ENCODE results near the gene TMEM187. TPM values are rescaled to one million over a fixed set of nuclear protein-coding genes. Genes with fewer than 3 reads are reported as not detected.

Gene TMEM187
- total RNA-seq, 4 donors from 2014 or later = 3.6 to 6.9 (median 6.1) TPM

DNA sequence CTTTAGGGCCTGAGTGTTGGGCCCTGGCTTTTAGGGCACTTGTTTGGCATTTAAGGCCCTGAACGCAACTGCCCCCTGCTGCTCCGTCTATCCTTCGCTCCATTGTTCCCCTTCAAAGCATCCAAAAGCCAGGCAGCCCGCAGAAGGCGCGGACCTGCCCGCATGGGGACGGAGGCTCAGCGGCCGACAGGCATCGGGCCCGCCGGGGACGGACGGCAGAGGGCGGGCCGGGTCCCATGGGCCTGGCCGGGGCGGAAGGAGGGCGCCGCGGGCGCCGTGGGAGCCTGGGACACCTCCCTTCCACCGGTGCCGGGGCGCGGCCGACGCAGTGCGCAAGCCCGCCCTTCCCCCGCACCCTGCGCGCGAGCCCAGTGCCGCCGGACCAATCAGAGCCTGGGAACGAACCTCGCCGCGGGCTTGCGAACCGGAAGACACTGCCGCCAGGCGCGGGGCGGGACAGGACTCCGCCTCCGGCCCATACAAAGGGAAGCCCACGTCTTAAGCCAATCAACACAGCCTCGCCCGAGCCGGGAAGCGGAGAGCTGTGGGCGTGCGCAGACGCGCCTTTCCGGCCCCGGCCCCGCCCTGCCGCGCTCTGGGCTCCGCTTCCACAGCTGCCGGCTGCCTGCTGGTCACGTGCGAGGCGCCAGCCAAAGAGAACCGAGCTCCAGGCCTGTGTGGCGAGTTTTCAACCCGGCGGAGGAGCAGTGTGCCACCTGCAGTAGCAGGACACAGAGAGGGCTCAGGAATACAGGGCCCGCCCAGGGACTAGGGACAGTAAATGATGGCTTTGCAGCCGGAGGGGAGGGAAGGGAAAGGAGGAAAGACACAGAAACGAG, 44.4 kb upstream of the TMEM187 start:
- Histone ChIP-seq H3K27ac (replicated peaks in 1 of 4) (peak overlapping the region; percentile 88 to 97 (median 96)), H3K9me3 (no peaks in the 10 kb centered on the region), H3K27me3 (no peaks in the 10 kb centered on the region), H3K4me1 (peaks cover 34 to 67% (median 47%) of the 10 kb centered on the region in 4 donors), H3K4me3 (peak overlapping the region; percentile 59 to 69 (median 63)), H3K36me3 (peaks cover 0 to 40% (median 32%) of the 10 kb centered on the region in 4 donors)
- DNase-seq (ENCODE audit: extremely low spot score) = peak; percentile 96
- 33% methylated on average over 39 of the region's 76 CpGs for WGBS
- intact Hi-C loops (cut with DNase I) = no loop called here
- TF ChIP-seq EP300 (IDR thresholded peaks at IDR 0.05) (no peak), POLR2AphosphoS5 (IDR thresholded peaks at IDR 0.05) (peak; percentile 84 to 85), POLR2A (IDR thresholded peaks at IDR 0.05; ENCODE audit: low read depth) (peak; percentile 73)
- TF ChIP-seq, protein P1, sequence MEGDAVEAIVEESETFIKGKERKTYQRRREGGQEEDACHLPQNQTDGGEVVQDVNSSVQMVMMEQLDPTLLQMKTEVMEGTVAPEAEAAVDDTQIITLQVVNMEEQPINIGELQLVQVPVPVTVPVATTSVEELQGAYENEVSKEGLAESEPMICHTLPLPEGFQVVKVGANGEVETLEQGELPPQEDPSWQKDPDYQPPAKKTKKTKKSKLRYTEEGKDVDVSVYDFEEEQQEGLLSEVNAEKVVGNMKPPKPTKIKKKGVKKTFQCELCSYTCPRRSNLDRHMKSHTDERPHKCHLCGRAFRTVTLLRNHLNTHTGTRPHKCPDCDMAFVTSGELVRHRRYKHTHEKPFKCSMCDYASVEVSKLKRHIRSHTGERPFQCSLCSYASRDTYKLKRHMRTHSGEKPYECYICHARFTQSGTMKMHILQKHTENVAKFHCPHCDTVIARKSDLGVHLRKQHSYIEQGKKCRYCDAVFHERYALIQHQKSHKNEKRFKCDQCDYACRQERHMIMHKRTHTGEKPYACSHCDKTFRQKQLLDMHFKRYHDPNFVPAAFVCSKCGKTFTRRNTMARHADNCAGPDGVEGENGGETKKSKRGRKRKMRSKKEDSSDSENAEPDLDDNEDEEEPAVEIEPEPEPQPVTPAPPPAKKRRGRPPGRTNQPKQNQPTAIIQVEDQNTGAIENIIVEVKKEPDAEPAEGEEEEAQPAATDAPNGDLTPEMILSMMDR (IDR thresholded peaks at IDR 0.05) = peak; percentile 22 to 32 (median 25)

DNA sequence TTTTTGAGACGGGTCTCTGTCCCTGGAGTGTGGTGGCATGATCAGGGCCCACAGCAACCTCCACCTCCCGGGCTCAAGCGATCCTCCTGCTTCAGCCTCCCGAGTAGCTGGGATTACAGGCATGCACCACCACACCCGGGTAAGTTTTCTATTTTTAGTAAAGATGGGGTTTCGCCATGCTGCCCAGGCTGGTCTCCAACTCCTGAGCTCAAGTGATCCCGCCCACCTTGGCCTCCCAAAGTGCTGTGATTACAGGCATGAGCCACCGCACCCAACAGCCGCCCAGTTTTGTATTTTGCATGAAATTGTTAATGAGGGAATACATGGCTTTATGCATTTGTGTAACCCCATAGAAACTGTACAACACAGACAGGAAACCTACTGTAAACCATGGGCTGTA, 43.7 kb upstream of the TMEM187 start:
- Histone ChIP-seq H3K27ac (replicated peaks in 1 of 4) (peak overlapping the region; percentile 59 to 94 (median 70)), H3K27me3 (no peaks in the 10 kb centered on the region), H3K36me3 (peaks cover 0 to 45% (median 33%) of the 10 kb centered on the region in 4 donors), H3K4me1 (peaks cover 32 to 67% (median 47%) of the 10 kb centered on the region in 4 donors), H3K4me3 (peak overlapping the region in 3 of 4 donors; percentile 46 to 61 (median 59)), H3K9me3 (no peaks in the 10 kb centered on the region)
- no peak for DNase-seq (ENCODE audit: extremely low spot score)
- intact Hi-C loops (cut with DNase I) = no loop called here
- no peak for TF ChIP-seq EP300 (IDR thresholded peaks at IDR 0.05)
- TF ChIP-seq POLR2A (IDR thresholded peaks at IDR 0.05; ENCODE audit: low read depth) = no peak
- TF ChIP-seq POLR2AphosphoS5 (IDR thresholded peaks at IDR 0.05) = no peak
- TF ChIP-seq, protein P1 (IDR thresholded peaks at IDR 0.05) = no peak
- 68% methylated on average over 9 of the region's 9 CpGs for WGBS

DNA sequence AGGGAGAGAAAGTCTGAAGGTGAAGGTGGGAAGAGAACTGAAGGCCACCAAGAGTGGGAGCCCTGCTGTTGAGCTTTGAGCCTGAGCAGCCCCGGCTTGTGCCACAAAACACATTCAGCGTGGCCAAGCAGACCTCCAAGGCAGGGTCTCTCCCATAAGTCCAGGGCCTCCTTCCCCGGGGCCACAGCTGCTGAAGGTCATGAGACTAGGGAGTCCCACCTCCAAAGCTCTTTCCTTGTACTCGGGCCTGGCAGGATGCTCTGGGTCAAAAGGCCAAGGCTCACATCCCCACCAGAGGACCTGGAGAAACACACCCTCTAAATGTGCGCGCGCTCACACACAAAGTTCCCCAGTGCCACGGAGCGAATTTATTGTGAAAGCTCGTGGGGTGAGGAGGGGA, 43.0 kb upstream of the TMEM187 start:
- Histone ChIP-seq H3K36me3 (peaks cover 0 to 45% (median 33%) of the 10 kb centered on the region in 4 donors), H3K9me3 (no peaks in the 10 kb centered on the region), H3K27me3 (no peaks in the 10 kb centered on the region), H3K4me3 (no peak overlapping the region), H3K27ac (replicated peaks in 1 of 4) (peak overlapping the region in 3 of 4 donors; percentile 30 to 94 (median 68)), H3K4me1 (peaks cover 37 to 66% (median 45%) of the 10 kb centered on the region in 4 donors)
- DNase-seq (ENCODE audit: extremely low spot score) = no peak
- 78% methylated on average over 10 of the region's 10 CpGs for WGBS
- TF ChIP-seq EP300 (IDR thresholded peaks at IDR 0.05) (no peak), POLR2AphosphoS5 (IDR thresholded peaks at IDR 0.05) (no peak), POLR2A (IDR thresholded peaks at IDR 0.05; ENCODE audit: low read depth) (no peak)
- TF ChIP-seq, protein P1 (IDR thresholded peaks at IDR 0.05) = no peak
- intact Hi-C loops (cut with DNase I) = no loop called here

DNA sequence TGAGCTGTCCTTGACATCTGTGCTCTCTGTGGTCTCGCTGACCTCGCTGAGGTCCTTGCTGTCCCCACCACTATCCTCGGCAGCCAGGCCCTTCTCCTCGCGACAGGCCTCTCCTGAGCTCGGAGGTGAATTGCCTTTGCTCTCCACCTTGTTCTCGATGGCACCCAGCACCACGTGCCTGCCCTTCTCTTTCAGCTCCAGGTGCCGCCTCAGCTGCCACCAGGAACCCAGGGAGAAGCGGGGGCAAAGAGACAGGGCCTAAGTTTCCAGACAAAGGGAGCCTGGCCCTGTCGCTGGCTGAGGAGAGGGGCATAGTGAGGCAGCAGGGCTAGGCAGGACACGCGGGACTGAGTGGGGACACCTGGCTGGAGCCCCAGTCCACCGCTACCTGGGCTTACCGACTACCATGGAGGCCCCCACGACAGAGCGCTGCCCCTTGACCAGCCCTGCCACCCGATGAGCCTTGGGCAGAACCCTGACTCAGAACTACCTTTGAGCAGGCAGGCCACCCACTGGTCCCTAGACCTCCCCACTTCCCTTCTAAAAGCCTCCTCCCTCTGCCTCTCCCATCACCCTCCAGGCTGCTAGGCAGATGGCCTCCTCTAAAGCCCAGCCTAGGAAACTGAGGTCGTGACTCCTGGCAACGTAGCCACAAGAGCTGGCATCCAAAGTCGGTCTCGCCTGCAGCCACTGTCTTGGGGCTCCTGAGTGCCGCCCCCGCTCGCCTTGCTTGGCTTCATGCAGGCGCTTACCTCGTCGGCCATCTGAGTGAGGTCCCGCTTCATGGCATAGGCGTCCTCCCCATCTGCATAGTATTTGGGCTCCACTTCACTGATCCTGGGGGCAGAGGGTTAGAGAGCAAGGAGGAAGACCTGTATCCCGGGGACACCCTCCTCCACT, 42.3 kb upstream of the TMEM187 start:
- H3K4me3 ChIP-seq = no peak overlapping the region
- TF ChIP-seq, protein P1 (IDR thresholded peaks at IDR 0.05) = no peak
- TF ChIP-seq EP300 (IDR thresholded peaks at IDR 0.05) (no peak), POLR2AphosphoS5 (IDR thresholded peaks at IDR 0.05) (no peak)
- H3K27ac ChIP-seq (replicated peaks in 1 of 4) = peak overlapping the region in 1 of 4 donors; percentile 94
- no peak for DNase-seq (ENCODE audit: extremely low spot score)
- WGBS = 86% methylated on average over 19 of the region's 31 CpGs
- peaks cover 0 to 45% (median 33%) of the 10 kb centered on the region in 4 donors for H3K36me3 ChIP-seq
- intact Hi-C loops (cut with DNase I) = no loop called here
- no peaks in the 10 kb centered on the region for H3K9me3 ChIP-seq
- H3K4me1 ChIP-seq = peaks cover 37 to 64% (median 44%) of the 10 kb centered on the region in 4 donors
- no peaks in the 10 kb centered on the region for H3K27me3 ChIP-seq
